ENCODE data around the gene ZNF106. TPM values are rescaled to one million over a fixed set of nuclear protein-coding genes. Genes with fewer than 3 reads are reported as not detected.

ZNF106 gene
- total RNA-seq, 1 experiment from 2014 or later: 73.4 TPM

DNA sequence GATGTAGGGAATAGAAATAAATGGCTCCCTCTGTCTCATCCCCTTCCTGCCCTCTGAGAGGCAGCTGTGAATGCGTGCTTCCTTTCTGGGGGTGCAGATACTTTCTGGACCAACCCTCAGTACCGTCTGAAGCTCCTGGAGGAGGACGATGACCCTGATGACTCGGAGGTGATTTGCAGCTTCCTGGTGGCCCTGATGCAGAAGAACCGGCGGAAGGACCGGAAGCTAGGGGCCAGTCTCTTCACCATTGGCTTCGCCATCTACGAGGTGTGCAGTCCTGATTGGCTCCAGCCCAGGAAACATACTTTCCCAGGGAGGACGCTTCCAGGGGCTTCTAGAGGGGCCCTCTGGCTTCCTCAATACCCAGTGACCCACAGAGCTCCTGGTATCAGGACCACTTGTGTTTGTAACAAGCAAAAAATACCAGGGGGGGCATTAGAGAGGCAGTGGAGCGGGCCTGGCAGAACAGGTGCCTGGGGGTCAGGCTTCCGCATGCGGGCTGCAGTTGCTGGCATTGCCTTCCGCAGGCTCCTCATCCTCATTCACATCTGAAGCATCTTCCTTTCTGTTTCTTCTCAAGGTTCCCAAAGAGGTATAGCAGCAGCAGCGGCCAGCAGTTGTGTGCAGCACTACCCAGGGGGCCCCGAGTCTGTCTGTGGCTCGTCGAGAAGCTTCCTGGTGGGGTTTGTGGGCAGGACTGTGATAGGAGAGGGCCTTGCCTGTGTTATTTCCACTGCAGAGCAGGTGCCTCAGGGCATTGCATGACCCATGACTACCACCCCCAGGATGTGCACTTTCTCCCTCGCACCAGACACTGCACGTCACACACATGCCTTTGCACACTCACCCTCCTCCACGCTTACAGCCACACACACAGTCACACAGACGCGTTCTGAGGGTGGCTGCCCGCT is 89.1 kb downstream of the ZNF106 start:
- Histone ChIP-seq H3K36me3 (ENCODE audit: low read depth) (no peaks in the 10 kb centered on the region), H3K4me2 (no peak overlapping the region), H3K9me3 (ENCODE audit: insufficient read depth, low read depth) (no peaks in the 10 kb centered on the region), H3K27me3 (ENCODE audit: insufficient read depth, low read depth) (no peaks in the 10 kb centered on the region), H3K79me2 (ENCODE audit: low read depth) (no peaks in the 10 kb centered on the region), H3K4me3 (no peak overlapping the region), H3F3A (ENCODE audit: insufficient read depth, low read depth) (no peaks in the 10 kb centered on the region), H2AFZ (no peak overlapping the region), H4K20me1 (ENCODE audit: insufficient read depth) (no peaks in the 10 kb centered on the region), H3K9me2 (ENCODE audit: insufficient read depth) (no peaks in the 10 kb centered on the region), H3K4me1 (replicated peaks; ENCODE audit: insufficient read depth) (no peaks in the 10 kb centered on the region), H3K27ac (no peak overlapping the region)
- TF ChIP-seq, protein P1, sequence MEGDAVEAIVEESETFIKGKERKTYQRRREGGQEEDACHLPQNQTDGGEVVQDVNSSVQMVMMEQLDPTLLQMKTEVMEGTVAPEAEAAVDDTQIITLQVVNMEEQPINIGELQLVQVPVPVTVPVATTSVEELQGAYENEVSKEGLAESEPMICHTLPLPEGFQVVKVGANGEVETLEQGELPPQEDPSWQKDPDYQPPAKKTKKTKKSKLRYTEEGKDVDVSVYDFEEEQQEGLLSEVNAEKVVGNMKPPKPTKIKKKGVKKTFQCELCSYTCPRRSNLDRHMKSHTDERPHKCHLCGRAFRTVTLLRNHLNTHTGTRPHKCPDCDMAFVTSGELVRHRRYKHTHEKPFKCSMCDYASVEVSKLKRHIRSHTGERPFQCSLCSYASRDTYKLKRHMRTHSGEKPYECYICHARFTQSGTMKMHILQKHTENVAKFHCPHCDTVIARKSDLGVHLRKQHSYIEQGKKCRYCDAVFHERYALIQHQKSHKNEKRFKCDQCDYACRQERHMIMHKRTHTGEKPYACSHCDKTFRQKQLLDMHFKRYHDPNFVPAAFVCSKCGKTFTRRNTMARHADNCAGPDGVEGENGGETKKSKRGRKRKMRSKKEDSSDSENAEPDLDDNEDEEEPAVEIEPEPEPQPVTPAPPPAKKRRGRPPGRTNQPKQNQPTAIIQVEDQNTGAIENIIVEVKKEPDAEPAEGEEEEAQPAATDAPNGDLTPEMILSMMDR (conservative IDR thresholded peaks at IDR 0.05): no peak
- no peak for TF ChIP-seq EZH2 (IDR thresholded peaks at IDR 0.05; ENCODE audit: low read depth)
- ChIA-PET POLR2A (ENCODE audit: unreplicated experiment) (no interaction called here), CTCF (no interaction called here)
- intact Hi-C loops (cut with micrococcal nuclease; ENCODE audit: unreplicated experiment): no loop called here
- no TSS peak for BruUV-seq (replicated peaks)
- DNase-seq: no peak

DNA sequence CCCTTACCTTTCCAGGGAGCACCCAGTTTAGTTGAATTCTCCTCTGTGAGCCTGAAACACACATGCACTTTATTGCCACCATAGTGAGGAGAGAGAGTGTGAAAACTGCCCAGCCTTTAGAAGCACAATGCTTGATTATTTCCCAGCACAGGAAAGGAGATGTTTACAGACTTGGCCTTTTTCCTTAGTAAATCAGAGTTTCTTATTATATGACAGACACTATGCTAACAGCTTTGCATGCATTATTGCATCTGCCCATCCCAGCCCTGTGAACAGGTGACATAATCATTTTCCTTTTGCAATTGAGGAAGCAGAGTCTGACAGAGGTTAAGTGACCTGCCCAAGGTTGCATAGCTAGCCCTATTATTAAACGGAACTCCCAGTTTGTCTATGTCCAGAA is 95.1 kb downstream of the ZNF106 start:
- Histone ChIP-seq H3K27ac (no peak overlapping the region), H4K20me1 (ENCODE audit: insufficient read depth) (no peaks in the 10 kb centered on the region), H3K79me2 (ENCODE audit: low read depth) (no peaks in the 10 kb centered on the region), H3K36me3 (ENCODE audit: low read depth) (no peaks in the 10 kb centered on the region), H3K9me2 (ENCODE audit: insufficient read depth) (no peaks in the 10 kb centered on the region), H3K9me3 (ENCODE audit: insufficient read depth, low read depth) (no peaks in the 10 kb centered on the region), H2AFZ (no peak overlapping the region), H3K27me3 (ENCODE audit: insufficient read depth, low read depth) (no peaks in the 10 kb centered on the region), H3F3A (ENCODE audit: insufficient read depth, low read depth) (no peaks in the 10 kb centered on the region), H3K4me3 (no peak overlapping the region), H3K4me2 (no peak overlapping the region), H3K4me1 (replicated peaks; ENCODE audit: insufficient read depth) (no peaks in the 10 kb centered on the region)
- no peak for DNase-seq
- ChIA-PET CTCF (interaction anchor here (0.6 kb wide), 1 partner anchor 618 kb away, joined by 5 read pairs; no protein-coding TSS in a partner anchor), POLR2A (ENCODE audit: unreplicated experiment) (no interaction called here)
- TF ChIP-seq EZH2 (IDR thresholded peaks at IDR 0.05; ENCODE audit: low read depth): no peak
- TF ChIP-seq, protein P1 (conservative IDR thresholded peaks at IDR 0.05): no peak
- BruUV-seq (replicated peaks): no TSS peak
- intact Hi-C loops (cut with micrococcal nuclease; ENCODE audit: unreplicated experiment): no loop called here

DNA sequence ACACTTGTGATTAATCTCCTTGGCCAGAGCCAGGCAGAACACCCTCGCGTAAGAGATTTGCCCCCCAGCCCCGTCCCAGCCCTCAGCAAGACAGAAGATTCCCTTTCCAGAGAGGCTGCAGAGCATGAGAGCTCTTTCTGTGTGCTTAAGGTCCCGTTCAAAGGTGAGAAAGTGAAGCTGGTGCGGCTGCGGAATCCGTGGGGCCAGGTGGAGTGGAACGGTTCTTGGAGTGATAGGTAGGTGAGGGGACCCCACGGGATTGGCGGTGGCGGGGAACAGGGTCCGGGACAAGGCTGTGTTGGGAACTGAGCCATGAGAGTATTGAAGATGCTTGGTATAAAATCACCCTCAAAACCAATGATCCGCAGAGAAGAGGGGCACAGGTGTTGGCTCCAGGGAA is 96.8 kb downstream of the ZNF106 start:
- intact Hi-C loops (cut with micrococcal nuclease; ENCODE audit: unreplicated experiment): no loop called here
- POLR2A ChIA-PET (ENCODE audit: unreplicated experiment): no interaction called here
- Histone ChIP-seq H3K4me1 (replicated peaks; ENCODE audit: insufficient read depth) (no peaks in the 10 kb centered on the region), H3K9me3 (ENCODE audit: insufficient read depth, low read depth) (no peaks in the 10 kb centered on the region), H2AFZ (no peak overlapping the region), H3K27me3 (ENCODE audit: insufficient read depth, low read depth) (no peaks in the 10 kb centered on the region), H3F3A (ENCODE audit: insufficient read depth, low read depth) (no peaks in the 10 kb centered on the region), H3K79me2 (ENCODE audit: low read depth) (no peaks in the 10 kb centered on the region), H3K4me2 (no peak overlapping the region), H4K20me1 (ENCODE audit: insufficient read depth) (no peaks in the 10 kb centered on the region), H3K4me3 (no peak overlapping the region), H3K9me2 (ENCODE audit: insufficient read depth) (no peaks in the 10 kb centered on the region), H3K36me3 (ENCODE audit: low read depth) (no peaks in the 10 kb centered on the region), H3K27ac (no peak overlapping the region)
- CTCF ChIA-PET: no interaction called here
- no peak for DNase-seq
- TF ChIP-seq EZH2 (IDR thresholded peaks at IDR 0.05; ENCODE audit: low read depth): no peak
- TF ChIP-seq, protein P1 (conservative IDR thresholded peaks at IDR 0.05): no peak
- no TSS peak for BruUV-seq (replicated peaks)

All from PC-9 (cell line).